ENCODE data around the gene CHCHD6.

DNA sequence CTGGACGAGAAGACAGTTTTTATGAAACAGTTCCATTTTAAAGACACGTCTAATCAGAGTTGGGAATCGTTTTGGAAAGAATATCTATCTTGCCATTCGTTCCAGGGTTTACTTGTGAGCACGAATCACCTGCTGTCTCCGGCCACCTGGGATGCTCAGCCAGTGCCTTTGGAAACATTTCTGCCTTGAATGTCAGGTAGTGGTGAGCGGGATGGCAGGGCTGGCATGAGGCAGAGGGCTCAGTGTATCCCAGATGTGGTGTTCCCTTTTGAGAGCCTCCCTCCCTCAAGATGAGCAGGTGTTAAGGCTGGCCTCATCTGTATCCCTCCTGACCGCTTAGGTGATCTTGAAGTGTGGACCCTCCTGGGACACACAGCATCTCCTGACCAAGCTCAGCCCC lies 231.0 kb downstream of the CHCHD6 start:
- TF ChIP-seq GATA3 (IDR thresholded peaks at IDR 0.05; ENCODE audit: low read depth, low read length) (no peak), GATA2 (IDR thresholded peaks at IDR 0.05; ENCODE audit: low read depth, low read length) (no peak)
